Suppressor macrophage (primary cell): ENCODE results near the gene UQCC2.
A peak's percentile ranks its signal among the peaks of the same experiment; 100 is the strongest.

Experiments
- DNase-seq, 4 experiments: peaks; one replicate each; pipeline ENCODE4 v3.0.0-alpha.2; 2020 to 2022

Gene UQCC2

GRCh38 chr6:33690766-33691165 is 20.7 kb downstream of the UQCC2 start:
- no peak for DNase-seq

GRCh38 chr6:33689879-33690278 is 21.6 kb downstream of the UQCC2 start:
- DNase-seq: no peak

- DNase-seq: no peak
Observed at GRCh38 chr6:33689148-33689494, 22.4 kb downstream of the UQCC2 start.

GRCh38 chr6:33688451-33689147 is 22.9 kb downstream of the UQCC2 start:
- DNase-seq: no peak

- DNase-seq: no peak
Observed at GRCh38 chr6:33688006-33688405, 23.5 kb downstream of the UQCC2 start.

GRCh38 chr6:33686981-33687975 is 24.2 kb downstream of the UQCC2 start:
- DNase-seq: no peak

- no peak for DNase-seq
Observed at GRCh38 chr6:33686225-33686924, 25.1 kb downstream of the UQCC2 start.

- DNase-seq: no peak
Observed at GRCh38 chr6:33685411-33686224, 25.9 kb downstream of the UQCC2 start.

- DNase-seq: no peak
Observed at GRCh38 chr6:33684983-33685382, 26.5 kb downstream of the UQCC2 start.

- no peak for DNase-seq
Observed at GRCh38 chr6:33684428-33684896, 27.0 kb downstream of the UQCC2 start.

- no peak for DNase-seq
Observed at GRCh38 chr6:33683576-33684427, 27.7 kb downstream of the UQCC2 start.

- no peak for DNase-seq
Observed at GRCh38 chr6:33683051-33683571, 28.4 kb downstream of the UQCC2 start.

- DNase-seq: no peak
Observed at GRCh38 chr6:33682341-33682740, 29.2 kb downstream of the UQCC2 start.

- DNase-seq: no peak
Observed at GRCh38 chr6:33679761-33680160, 31.7 kb downstream of the UQCC2 start.

GRCh38 chr6:33678932-33679490 is 32.5 kb downstream of the UQCC2 start:
- no peak for DNase-seq

- DNase-seq: no peak
Observed at GRCh38 chr6:33678233-33678931, 33.1 kb downstream of the UQCC2 start.

- DNase-seq: no peak
Observed at GRCh38 chr6:33677689-33678088, 33.8 kb downstream of the UQCC2 start.

- peak; percentile 5 to 26 (median 11) for DNase-seq
Observed at GRCh38 chr6:33677143-33677660, 34.3 kb downstream of the UQCC2 start.

- no peak for DNase-seq
Observed at GRCh38 chr6:33676416-33677142, 34.9 kb downstream of the UQCC2 start.
